Measurements from ENCODE around the gene NUP205.

The NUP205 gene

DNA sequence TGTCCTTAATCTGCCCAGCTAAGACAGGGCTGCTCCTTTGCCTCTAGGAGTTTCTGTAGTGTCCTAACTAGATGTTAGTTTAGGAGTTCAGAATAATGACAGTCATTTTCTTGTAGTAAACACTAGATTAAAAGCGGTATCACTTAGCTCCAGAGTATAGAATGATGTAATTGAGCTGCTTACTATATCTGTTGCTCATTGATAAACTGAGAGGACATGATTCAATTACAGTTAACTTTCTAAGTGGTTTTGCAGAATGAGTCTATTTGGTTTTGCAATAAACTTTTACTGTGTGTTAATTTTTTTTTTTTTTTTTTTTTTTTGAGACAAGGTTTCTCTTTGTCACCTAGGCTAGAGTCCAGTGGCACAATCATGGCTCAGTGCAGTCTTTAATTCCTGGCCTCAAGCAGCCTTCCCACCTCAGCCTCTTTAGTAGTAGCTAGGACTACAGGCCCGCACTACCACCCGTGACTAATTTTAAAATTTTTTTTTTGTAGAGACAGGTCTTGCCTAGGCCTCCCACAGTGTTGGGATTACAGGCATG, 106.4 kb downstream of the NUP205 start:
- no peak for TF ChIP-seq SIN3A (IDR thresholded peaks at IDR 0.05; ENCODE audit: borderline replicate concordance, insufficient read depth, low read length)
- no peak for TF ChIP-seq FOXP2 (optimal IDR thresholded peaks at IDR 0.05; ENCODE audit: borderline replicate concordance, extremely low read depth, extremely low read length, insufficient read depth)
- TF ChIP-seq, protein P1, sequence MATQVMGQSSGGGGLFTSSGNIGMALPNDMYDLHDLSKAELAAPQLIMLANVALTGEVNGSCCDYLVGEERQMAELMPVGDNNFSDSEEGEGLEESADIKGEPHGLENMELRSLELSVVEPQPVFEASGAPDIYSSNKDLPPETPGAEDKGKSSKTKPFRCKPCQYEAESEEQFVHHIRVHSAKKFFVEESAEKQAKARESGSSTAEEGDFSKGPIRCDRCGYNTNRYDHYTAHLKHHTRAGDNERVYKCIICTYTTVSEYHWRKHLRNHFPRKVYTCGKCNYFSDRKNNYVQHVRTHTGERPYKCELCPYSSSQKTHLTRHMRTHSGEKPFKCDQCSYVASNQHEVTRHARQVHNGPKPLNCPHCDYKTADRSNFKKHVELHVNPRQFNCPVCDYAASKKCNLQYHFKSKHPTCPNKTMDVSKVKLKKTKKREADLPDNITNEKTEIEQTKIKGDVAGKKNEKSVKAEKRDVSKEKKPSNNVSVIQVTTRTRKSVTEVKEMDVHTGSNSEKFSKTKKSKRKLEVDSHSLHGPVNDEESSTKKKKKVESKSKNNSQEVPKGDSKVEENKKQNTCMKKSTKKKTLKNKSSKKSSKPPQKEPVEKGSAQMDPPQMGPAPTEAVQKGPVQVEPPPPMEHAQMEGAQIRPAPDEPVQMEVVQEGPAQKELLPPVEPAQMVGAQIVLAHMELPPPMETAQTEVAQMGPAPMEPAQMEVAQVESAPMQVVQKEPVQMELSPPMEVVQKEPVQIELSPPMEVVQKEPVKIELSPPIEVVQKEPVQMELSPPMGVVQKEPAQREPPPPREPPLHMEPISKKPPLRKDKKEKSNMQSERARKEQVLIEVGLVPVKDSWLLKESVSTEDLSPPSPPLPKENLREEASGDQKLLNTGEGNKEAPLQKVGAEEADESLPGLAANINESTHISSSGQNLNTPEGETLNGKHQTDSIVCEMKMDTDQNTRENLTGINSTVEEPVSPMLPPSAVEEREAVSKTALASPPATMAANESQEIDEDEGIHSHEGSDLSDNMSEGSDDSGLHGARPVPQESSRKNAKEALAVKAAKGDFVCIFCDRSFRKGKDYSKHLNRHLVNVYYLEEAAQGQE (IDR thresholded peaks at IDR 0.05; ENCODE audit: insufficient read depth in 1 of 2, low read depth in 2 of 2, low read length in 2 of 2), result no peak
- TF ChIP-seq POLR2AphosphoS5 (IDR thresholded peaks at IDR 0.05; ENCODE audit: low read depth, low read length), result no peak
- TF ChIP-seq TAF1 (IDR thresholded peaks at IDR 0.05; ENCODE audit: borderline replicate concordance, insufficient read depth, low read length), result no peak

DNA sequence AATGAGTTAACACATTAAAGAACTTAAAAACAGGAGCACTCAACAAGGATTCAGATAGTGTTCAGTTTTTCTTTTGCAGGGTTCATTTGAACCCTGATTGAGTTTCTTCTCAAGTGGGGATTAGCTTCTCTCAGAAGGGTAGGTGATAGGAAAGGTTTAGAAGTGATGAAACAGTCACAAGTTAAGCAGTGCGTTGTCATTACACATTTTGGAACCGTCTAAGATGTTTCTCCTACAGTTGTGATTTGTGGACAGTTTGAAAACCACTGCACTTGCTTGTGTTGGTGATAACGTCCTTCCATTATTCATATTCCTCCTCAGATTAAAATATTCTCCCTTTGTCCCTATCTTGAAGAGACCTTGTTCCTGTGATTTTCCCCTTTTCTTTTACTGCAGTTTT, 107.3 kb downstream of the NUP205 start:
- TF ChIP-seq TAF1 (IDR thresholded peaks at IDR 0.05; ENCODE audit: borderline replicate concordance, insufficient read depth, low read length) (no peak), SIN3A (IDR thresholded peaks at IDR 0.05; ENCODE audit: borderline replicate concordance, insufficient read depth, low read length) (no peak), FOXP2 (optimal IDR thresholded peaks at IDR 0.05; ENCODE audit: borderline replicate concordance, extremely low read depth, extremely low read length, insufficient read depth) (no peak), POLR2AphosphoS5 (IDR thresholded peaks at IDR 0.05; ENCODE audit: low read depth, low read length) (no peak)
- TF ChIP-seq, protein P1 (IDR thresholded peaks at IDR 0.05; ENCODE audit: insufficient read depth in 1 of 2, low read depth in 2 of 2, low read length in 2 of 2), result no peak

DNA sequence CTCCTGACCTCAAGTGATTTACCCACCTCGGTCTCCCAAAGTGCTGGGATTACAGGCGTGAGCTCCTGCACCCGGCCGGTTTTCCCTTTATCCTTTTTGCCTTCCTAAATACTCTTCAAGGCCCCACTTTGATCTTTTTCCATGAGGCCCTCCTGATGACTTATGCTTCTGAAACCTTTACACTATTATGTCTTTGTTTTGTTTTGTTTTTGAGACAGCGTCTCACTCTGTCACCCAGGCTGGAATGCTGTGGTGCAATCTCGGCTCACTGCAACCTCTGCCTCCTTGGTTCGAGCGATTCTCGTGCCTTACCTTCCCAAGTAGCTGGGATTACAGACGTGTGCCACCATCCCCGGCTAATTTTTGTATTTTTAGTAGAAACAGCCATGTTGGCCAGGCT, 108.4 kb downstream of the NUP205 start:
- TF ChIP-seq POLR2AphosphoS5 (IDR thresholded peaks at IDR 0.05; ENCODE audit: low read depth, low read length), result no peak
- no peak for TF ChIP-seq TAF1 (IDR thresholded peaks at IDR 0.05; ENCODE audit: borderline replicate concordance, insufficient read depth, low read length)
- TF ChIP-seq FOXP2 (optimal IDR thresholded peaks at IDR 0.05; ENCODE audit: borderline replicate concordance, extremely low read depth, extremely low read length, insufficient read depth), result no peak
- TF ChIP-seq, protein P1 (IDR thresholded peaks at IDR 0.05; ENCODE audit: insufficient read depth in 1 of 2, low read depth in 2 of 2, low read length in 2 of 2), result no peak
- TF ChIP-seq SIN3A (IDR thresholded peaks at IDR 0.05; ENCODE audit: borderline replicate concordance, insufficient read depth, low read length), result no peak

DNA sequence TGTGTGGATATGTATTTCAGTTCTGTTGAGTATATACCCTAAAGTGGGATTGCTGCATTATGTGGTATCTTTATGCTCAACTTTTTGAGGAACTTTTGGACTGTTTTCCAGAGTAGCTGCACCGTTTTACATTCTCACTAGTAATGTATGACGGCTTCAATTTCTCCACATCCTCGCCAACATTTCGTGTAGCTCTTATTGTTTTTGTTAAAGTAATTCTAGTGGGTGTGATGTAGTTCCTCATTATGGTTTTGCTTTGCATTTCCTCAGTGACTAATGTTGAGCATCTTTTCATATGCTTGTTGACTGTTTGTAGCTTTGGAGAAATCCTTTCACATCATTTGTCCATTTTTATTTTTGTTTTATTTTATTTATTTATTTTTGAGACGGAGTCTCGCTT, 109.1 kb downstream of the NUP205 start:
- TF ChIP-seq, protein P1 (IDR thresholded peaks at IDR 0.05; ENCODE audit: insufficient read depth in 1 of 2, low read depth in 2 of 2, low read length in 2 of 2), result no peak
- TF ChIP-seq POLR2AphosphoS5 (IDR thresholded peaks at IDR 0.05; ENCODE audit: low read depth, low read length) (no peak), SIN3A (IDR thresholded peaks at IDR 0.05; ENCODE audit: borderline replicate concordance, insufficient read depth, low read length) (no peak), TAF1 (IDR thresholded peaks at IDR 0.05; ENCODE audit: borderline replicate concordance, insufficient read depth, low read length) (no peak), FOXP2 (optimal IDR thresholded peaks at IDR 0.05; ENCODE audit: borderline replicate concordance, extremely low read depth, extremely low read length, insufficient read depth) (no peak)

DNA sequence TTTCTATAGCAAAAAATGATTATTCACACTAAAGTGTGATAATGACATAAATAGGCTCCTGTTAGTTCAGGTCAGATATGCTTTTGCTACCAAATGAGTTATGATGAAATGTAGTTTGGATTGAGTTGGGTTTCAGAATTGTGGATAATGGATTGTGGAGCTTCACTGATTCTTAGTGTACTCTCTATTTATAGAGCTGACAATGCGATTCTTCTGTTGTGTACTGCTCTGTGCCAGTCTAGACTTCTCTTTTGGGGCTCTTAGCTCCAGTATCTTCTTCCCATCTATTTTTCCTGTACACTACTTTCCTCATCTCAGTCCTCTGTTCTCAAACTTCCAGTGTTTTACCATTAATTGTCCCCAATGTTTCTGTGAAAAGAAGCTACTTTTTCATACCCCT, 112.1 kb downstream of the NUP205 start:
- TF ChIP-seq FOXP2 (optimal IDR thresholded peaks at IDR 0.05; ENCODE audit: borderline replicate concordance, extremely low read depth, extremely low read length, insufficient read depth), result no peak
- TF ChIP-seq, protein P1 (IDR thresholded peaks at IDR 0.05; ENCODE audit: insufficient read depth in 1 of 2, low read depth in 2 of 2, low read length in 2 of 2), result no peak
- no peak for TF ChIP-seq TAF1 (IDR thresholded peaks at IDR 0.05; ENCODE audit: borderline replicate concordance, insufficient read depth, low read length)
- TF ChIP-seq POLR2AphosphoS5 (IDR thresholded peaks at IDR 0.05; ENCODE audit: low read depth, low read length), result no peak
- no peak for TF ChIP-seq SIN3A (IDR thresholded peaks at IDR 0.05; ENCODE audit: borderline replicate concordance, insufficient read depth, low read length)
